Right lobe of liver (tissue), 6 donors: Measurements from ENCODE around the gene CCDC150. TPM values are rescaled to one million over a fixed set of nuclear protein-coding genes. Genes with fewer than 3 reads are reported as not detected.

Experiments used
- ATAC-seq, 4 donors: fragments of 200-7000 bp; cut with Tn5 transposase; one replicate each; pipeline ENCODE4 v1.9.1; 2020; ENCODE audit warnings: mild to moderate bottlenecking in 4 of 4, moderate library complexity in 4 of 4
- DNase-seq, 3 donors: peaks; one replicate each; pipeline ENCODE4 v3.0.0-alpha.2; 2020
- H3K27ac ChIP-seq, 3 donors: fragments of 200-600 bp; one replicate each; pipeline ENCODE4 v1.8.0; 2022
- H3K27me3 ChIP-seq, 2 donors: fragments of 200-600 bp; one replicate each; pipeline ENCODE4 v1.8.0; 2022
- H3K36me3 ChIP-seq, 4 donors: fragments of 200-600 bp; sonication (generic) in 1 of 4; one replicate each; pipeline versions ENCODE4 v1.5.1 to v1.8.0; 2017 to 2022; ENCODE audit warnings: control low read depth in 1 of 4
- H3K4me1 ChIP-seq, 4 donors: fragments of 200-600 bp; sonication (generic) in 1 of 4; one replicate each; pipeline versions ENCODE4 v1.5.1 to v1.8.0; 2017 to 2022; ENCODE audit warnings: control low read depth in 1 of 4
- H3K4me3 ChIP-seq, 3 donors: fragments of 200-600 bp; one replicate each; pipeline ENCODE4 v1.8.0; 2022
- H3K9me3 ChIP-seq, 4 donors: fragments of 200-600 bp; sonication (generic) in 1 of 4; one replicate each; pipeline versions ENCODE4 v1.5.1 to v1.8.0; 2017 to 2022; ENCODE audit warnings: control low read depth in 1 of 4
- CTCF ChIP-seq, 4 donors: fragments of 200-600 bp in 3 of 4; fragments of 450-650 bp in 1 of 4; IDR thresholded peaks; one replicate each; pipeline versions ENCODE4 v1.5.1 to v1.8.0; 2016 to 2022; ENCODE audit warnings: antibody characterized with exemption in 4 of 4, mild to moderate bottlenecking in 2 of 4
- POLR2A ChIP-seq: fragments of 450-650 bp; IDR thresholded peaks from one replicate; pipeline ENCODE4 v1.6.1; 2017; ENCODE audit warnings: antibody characterized with exemption, mild to moderate bottlenecking
- WGBS: methylation state at CpG from one replicate; pipeline ENCODE4 v1.1.6; 2018; ENCODE audit warnings: low coverage, low lambda C conversion rate; ENCODE audit not compliant: insufficient coverage; ENCODE audit errors: missing lambda C conversion rate; 5-methylcytosine and 5-hydroxymethylcytosine counted together
- intact Hi-C, 2 donors: fragments of 100-400 bp; cut with DNase I; formaldehyde crosslinking; loops; one replicate each; pipeline versions ENCODE4 v1.11.2 to v1.14.1; 2022
- total RNA-seq, 6 experiments: library from RNA; depleted of rRNA in 2 of 6; stranded (reverse); fragments of >200 nt in 2 of 6; fragmentation: NEBNext Ultra II Directional in 3 of 6; extraction: Animal tissue kit (Norgen Biotek cat#: 25700) in 3 of 6; gene quantifications; one replicate each; pipeline versions ENCODE4 v1.1.0 to v1.2.4, GENCODE V29; 2016 to 2023
- donor health status: DM: no; HTN: yes; CAD: no.
- donor health status: DM: no; HTN: no; CAD: no.
- donor health status: DM: no; HTN: no; CAD: no.
- donor health status: DM: no; HTN: yes; CAD: no.
- donor health status: DM: no; HTN: yes; CAD: no.

Gene CCDC150
- total RNA-seq, 6 experiments from 2014 or later = 0.98 to 4.1 (median 1.9) TPM

GRCh38 chr2:196638765-196639164, 750 bp upstream of the CCDC150 start:
- 88% methylated on average over 9 of the region's 19 CpGs for WGBS
- DNase-seq (peak in 1 of 3 donors; percentile 46), ATAC-seq (no peak)
- Histone ChIP-seq H3K27ac (no peak overlapping the region), H3K4me3 (peak overlapping the region in 2 of 3 donors; percentile 60 to 66), H3K36me3 (no peaks in the 10 kb centered on the region), H3K9me3 (no peaks in the 10 kb centered on the region), H3K27me3 (no peaks in the 10 kb centered on the region), H3K4me1 (peaks cover 0 to 4% (median 0%) of the 10 kb centered on the region in 4 donors)
- TF ChIP-seq POLR2A = no peak
- TF ChIP-seq CTCF (IDR thresholded peaks at IDR 0.05) = no peak
- intact Hi-C loops = no loop called here

- no peaks in the 10 kb centered on the region for H3K9me3 ChIP-seq
Observed at GRCh38 chr2:196640031-196640548, 575 bp downstream of the CCDC150 start.

DNA sequence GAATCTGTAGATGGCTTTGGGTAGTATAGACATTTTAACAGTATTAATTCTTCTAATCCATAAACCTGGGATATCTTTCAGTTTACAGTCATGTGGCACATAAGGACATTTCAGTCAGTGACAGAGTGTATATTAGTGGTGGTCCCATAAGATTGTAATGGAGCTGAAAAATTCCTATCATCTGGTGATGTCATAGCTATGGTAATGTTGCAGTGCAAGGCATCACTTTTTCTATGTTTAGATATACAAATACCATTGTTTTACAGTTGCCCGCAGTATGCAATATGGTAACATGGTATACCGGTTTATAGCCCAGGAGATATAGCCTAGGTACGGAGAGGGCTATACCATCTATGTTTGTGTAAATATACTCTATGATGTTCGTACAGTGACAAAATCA, 9.7 kb downstream of the CCDC150 start:
- no peaks in the 10 kb centered on the region for H3K4me1 ChIP-seq
- no peaks in the 10 kb centered on the region for H3K27me3 ChIP-seq
- TF ChIP-seq CTCF (IDR thresholded peaks at IDR 0.05) = no peak
- TF ChIP-seq POLR2A = no peak
- 100% methylated on average over 3 of the region's 4 CpGs for WGBS
- no peak overlapping the region for H3K27ac ChIP-seq
- DNase-seq (no peak), ATAC-seq (no peak)
- H3K36me3 ChIP-seq = no peaks in the 10 kb centered on the region
- H3K9me3 ChIP-seq = peaks cover 0 to 20% (median 3%) of the 10 kb centered on the region in 4 donors
- intact Hi-C loops = no loop called here
- no peak overlapping the region for H3K4me3 ChIP-seq

More at GRCh38 chr2:196640031-196640548, 575 bp downstream of the CCDC150 start:
- H3K27ac ChIP-seq = no peak overlapping the region
- no peaks in the 10 kb centered on the region for H3K36me3 ChIP-seq
- H3K27me3 ChIP-seq = no peaks in the 10 kb centered on the region
- no peak for TF ChIP-seq POLR2A
- no peak for TF ChIP-seq CTCF (IDR thresholded peaks at IDR 0.05)
- DNase-seq (no peak), ATAC-seq (no peak)
- intact Hi-C loops = no loop called here
- H3K4me1 ChIP-seq = peaks cover 0 to 4% (median 0%) of the 10 kb centered on the region in 4 donors
- H3K4me3 ChIP-seq = peak overlapping the region; percentile 57 to 66 (median 60)
- 10% methylated on average over 12 of the region's 12 CpGs for WGBS

- no peaks in the 10 kb centered on the region for H3K36me3 ChIP-seq
- intact Hi-C loops = no loop called here
- no peaks in the 10 kb centered on the region for H3K27me3 ChIP-seq
- no peaks in the 10 kb centered on the region for H3K4me1 ChIP-seq
- no peak for ATAC-seq
- TF ChIP-seq CTCF (IDR thresholded peaks at IDR 0.05) (no peak), POLR2A (no peak)
- H3K27ac ChIP-seq = no peak overlapping the region
- WGBS = 61% methylated on average over 3 of the region's 4 CpGs
- peaks cover 0 to 20% (median 3%) of the 10 kb centered on the region in 4 donors for H3K9me3 ChIP-seq
- DNase-seq = no peak
- H3K4me3 ChIP-seq = no peak overlapping the region
Observed at GRCh38 chr2:196651387-196652094, 12.0 kb downstream of the CCDC150 start.
